CD4-positive, alpha-beta T cell treated with Interleukin-4 for 4 hours (primary cell): Measurements from ENCODE around the gene NRSN2.
"Not testable (repeated sequence)": the region's sequence is repeated elsewhere in the genome, so short reads cannot be mapped to it uniquely, and the experiment has no call there.

Source experiments
- DNase-seq: peaks from one replicate; pipeline ENCODE4 v3.0.0-alpha.2; 2020

Gene NRSN2

DNA sequence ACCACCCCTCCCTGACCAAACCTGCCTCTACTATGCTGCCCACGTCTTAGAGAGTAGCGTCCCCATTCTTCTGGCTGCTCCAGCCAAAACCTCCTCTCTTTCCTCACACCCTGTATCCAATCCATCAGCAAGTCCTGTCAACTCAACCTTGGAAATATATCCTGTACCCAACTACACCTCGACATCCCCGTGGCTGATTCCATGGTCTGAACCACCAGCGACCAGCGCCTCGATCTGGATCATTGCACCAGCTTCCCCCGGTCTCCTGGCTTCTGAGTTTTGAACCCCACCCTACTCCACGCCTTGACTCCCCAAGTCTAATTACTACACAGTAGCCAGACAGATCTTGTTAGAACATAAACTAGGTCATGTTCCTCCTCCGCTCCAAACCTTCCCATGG lies 9.8 kb downstream of the NRSN2 start:
- no peak for DNase-seq

DNA sequence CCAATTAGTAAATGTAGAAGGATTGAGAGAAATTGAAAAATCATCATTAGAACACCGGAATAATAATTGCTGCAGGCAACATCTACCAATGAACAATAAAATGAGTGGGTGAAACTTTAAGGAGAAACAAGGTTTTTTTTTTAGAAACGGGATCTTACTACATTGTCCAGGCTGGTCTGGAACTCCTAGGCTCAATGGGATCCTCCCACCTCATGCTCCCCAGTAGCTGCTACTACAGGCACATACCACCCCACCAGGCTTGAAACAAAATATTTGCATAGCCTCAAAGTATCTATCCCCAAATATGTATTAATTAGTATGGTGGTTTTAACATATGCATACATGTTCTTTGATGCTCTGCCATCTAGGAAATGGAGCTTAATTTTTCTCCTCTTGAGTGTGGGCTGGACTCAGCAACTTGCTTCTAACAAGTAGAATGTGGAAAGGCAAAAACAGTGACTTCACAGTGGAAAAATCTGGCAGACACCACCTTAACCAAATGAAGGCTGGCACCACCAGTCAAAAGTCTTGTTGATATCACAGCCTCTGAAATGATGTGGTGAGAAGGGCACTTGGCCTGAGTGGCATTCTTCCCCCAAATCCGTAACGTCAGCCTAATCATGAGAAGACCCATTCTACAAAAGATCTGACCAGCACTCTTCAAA lies 12.1 kb downstream of the NRSN2 start:
- no peak for DNase-seq

- no peak for DNase-seq
These were observed 14.7 kb downstream of the NRSN2 start for GRCh38 chr20:361561-361960.

GRCh38 chr20:362271-363254 lies 15.7 kb downstream of the NRSN2 start:
- no peak for DNase-seq

DNA sequence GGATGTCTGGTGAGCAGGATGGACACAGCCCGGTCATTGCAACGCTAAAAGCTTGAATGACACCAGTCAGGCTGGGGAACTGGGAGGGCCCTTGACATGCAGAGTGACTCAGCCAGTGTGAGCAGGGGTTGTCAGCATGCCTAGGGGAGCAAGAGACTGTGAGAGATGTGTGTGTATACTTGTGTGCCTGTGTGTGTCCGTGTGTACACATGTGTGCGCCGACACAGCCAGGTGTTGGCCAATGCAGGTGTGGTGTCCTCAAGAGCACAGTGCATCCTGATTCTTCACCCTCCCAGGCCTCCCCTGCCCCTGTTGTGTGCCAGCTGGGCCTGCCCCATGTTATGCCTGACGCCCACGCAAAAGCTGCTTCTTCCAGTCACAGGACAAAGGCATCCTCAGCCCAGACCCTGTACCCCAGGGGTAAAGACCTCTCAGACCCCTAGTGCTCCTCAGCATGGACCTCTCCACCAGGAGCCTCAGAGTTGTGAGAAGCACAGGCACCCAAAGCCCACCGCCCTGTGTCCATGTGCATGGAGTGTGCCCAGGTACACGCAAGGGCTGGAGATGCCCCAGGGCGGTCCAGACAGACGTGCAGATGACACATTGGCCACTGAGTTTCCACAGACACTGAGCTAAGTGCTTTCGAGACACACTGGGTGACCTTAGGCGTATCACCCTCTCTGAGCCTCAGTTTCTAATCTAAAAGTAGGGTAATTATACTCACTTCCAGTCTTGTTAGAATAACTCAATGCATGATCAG lies 16.6 kb downstream of the NRSN2 start:
- no peak for DNase-seq

- no peak for DNase-seq
These were observed 18.2 kb downstream of the NRSN2 start for GRCh38 chr20:364905-365794.

DNA sequence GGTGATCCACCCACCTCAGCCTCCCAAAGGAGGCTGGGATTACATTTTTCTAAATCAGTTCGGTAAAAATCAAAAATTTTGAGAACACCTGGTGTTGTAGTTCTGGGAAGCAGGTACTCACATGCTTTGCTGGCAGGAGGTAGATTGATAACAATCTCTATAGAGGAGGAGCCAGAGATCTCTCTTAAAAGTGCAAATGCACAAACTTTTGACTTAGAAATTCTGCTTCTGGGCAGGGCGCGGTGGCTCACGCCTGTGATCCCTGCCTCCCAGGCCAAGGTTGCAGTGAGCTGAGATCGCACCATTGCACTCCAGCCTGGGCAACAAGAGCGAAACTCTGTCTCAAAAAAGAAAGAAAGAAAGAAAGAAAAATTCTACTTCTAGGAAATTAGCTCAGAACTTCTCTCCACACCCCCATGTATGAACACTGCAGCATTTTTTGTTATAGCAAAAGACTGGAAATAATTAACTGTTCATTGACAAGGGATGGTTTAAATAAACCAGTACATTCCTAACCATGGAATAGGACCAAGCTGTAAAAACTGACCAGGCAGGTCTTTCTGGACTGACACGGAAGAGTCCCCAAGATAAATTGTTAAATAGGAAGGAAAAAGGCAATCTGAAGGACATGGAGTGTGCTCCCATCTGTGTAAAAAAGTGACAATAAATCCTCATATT lies 19.3 kb downstream of the NRSN2 start:
- no peak for DNase-seq

GRCh38 chr20:366719-367485 lies 20.0 kb downstream of the NRSN2 start:
- DNase-seq, result no peak

- no peak for DNase-seq
These were observed 20.6 kb downstream of the NRSN2 start for GRCh38 chr20:367486-367887.

- DNase-seq, result no peak
These were observed 22.0 kb downstream of the NRSN2 start for GRCh38 chr20:368915-369314.

GRCh38 chr20:370151-370600 lies 23.3 kb downstream of the NRSN2 start:
- no peak for DNase-seq

DNA sequence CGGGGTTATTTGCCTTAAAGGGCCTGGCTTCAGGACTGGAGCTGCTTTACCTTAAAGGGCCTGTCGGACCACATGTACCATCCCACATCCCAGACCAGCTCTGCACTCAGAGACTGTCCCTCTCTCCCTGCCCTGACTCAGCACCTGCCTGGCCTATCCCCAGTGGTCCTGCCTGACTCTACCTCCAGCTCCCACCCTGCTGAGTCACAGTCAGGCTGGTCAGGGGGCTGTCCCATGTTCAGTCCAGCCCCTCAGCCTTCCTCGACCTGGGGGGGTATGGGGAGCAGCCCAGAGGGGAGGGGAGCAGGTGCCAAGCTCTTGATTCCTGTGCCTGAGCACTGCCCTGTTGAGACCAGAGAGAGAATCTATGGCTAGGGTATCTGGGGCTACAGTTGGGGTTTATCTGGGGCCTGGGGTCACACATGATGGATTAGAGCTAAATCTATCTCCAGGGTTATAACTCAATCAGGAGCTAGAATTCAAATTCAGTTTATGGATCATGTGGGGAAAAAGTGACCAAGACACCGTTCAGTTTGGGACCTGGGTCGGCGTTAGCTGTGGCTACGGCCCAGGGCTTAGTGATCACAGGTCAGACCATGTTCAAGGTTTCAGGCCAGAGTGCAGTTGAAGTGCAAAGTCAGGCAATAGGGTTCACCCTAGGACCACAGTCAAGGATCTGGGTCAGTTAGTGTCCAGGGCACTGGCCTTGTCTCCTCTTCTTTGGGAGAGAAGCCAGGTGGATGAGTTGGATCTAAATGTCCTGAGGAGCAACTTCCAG lies 24.3 kb downstream of the NRSN2 start:
- DNase-seq, result no peak

DNA sequence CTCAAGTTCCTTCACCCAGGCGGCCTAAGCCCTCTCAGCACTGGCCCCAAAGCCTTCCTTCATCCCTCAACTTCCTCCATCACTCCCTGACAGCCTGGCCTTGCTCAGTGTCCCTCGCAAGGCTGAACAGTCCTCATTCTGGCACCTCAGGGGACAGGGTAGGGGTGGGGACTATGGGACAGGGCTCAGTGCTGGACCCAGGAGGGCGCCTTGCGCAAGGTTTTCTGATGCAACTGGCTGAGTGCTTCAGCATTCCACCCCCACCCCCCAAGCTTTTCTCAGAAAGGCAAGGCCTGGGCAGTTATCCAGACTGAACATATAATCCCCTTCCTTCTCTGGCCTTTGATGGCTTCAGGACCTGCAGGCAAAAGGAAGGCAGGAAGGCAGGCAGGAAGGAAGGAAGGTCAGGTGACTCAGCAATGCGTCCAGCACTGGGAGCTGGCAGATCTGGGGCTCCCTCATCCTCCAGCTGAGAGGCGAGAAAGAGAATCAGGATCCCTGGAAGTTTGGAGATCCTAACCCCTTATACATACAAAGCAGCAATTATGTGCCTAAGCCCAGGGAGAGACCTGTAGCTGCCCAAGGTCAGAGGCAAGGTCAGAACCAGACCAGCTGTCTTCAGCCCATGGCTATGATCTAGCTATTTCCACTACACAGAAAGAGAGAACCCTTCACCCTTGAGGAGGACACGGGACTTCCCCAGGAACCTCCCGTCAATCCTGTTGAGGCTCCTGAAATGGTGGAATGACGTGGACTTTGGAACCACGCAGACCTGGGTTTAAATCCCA lies 25.0 kb downstream of the NRSN2 start:
- no peak for DNase-seq

- DNase-seq, result not testable (repeated sequence)
These were observed 25.7 kb downstream of the NRSN2 start for GRCh38 chr20:372543-373082.

- DNase-seq, result no peak
These were observed 26.4 kb downstream of the NRSN2 start for GRCh38 chr20:373171-373890.

DNA sequence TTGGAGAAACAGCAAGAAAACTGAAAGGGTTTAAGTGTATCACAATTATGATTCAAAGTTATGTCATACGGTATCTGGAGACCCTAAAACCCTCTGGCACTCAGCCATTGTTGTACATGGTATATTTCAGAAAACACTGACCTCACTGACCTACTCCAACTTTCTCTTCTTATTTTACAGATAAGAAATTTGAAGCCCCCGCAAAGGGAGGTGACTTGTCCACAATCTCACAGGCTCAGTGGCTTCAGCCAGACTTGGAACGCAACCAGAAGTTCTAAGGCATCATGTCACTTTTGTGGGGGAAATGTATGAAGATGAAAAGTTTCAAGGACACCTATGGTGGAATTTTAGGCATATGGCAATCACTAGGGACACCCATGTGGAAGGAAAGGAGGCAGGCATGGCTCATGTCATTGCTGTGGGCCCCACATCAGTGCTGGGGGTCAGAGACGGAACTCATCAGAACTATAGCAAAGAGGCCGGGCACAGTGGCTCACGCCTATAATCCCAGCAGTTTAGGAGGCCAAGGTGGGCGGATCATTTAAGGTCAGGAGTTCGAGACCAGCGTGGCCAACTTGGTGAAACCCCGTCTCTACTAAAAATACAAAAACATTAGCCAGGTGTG lies 28.5 kb downstream of the NRSN2 start:
- DNase-seq, result no peak

DNA sequence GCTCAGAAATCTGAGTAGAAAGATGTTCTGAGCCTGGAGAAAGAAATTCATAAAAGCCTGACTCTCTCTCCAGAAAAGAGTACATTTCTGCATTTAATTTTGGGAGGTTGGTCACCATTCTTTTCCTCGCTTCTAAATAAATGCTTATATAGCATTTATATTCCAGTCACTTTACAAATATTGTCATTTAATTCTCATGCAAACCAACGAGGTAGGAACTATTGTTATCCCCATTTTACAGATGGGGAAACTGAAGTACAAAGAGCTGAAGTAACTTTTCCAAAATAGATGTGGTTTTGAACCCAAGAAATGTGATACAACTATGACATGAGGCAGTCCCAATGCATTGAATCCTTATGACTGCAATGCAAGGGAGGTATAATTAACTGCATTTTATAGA lies 29.2 kb downstream of the NRSN2 start:
- DNase-seq, result no peak

DNA sequence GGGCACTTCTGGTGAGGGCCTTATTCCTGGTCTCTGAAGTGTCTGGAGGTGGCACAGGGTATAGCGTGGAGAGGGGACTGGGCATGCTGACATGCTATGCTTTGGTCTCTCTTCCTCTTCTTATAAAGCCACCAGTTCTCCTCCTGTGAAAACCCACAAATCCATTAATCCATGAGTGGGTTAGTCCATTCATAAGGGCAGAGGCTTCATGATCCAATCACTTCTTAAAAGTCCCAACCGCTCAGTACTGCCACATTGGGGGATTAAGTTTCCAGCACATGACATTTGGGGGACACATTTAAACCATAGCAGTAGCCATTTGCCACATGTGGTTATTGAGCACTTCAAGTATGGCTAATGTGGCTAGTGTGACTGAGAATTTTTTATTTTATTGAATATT lies 29.8 kb downstream of the NRSN2 start:
- DNase-seq, result no peak
